GM23248 (cell line): ENCODE data around the gene WNT3A. TPM values are rescaled to one million over a fixed set of nuclear protein-coding genes. Genes with fewer than 3 reads are reported as not detected.

Source experiments
- DNase-seq: peaks from one replicate; pipeline ENCODE4 v3.0.0-alpha.2; 2015
- H2AFZ ChIP-seq: fragments of 200-600 bp; sonication (generic); 2 replicates; pipeline ENCODE4 v1.6.1; 2016; ENCODE audit warnings: antibody characterized with exemption
- H3F3A ChIP-seq: fragments of 200-600 bp; sonication (generic); 2 replicates; pipeline ENCODE4 v1.6.1; 2016; ENCODE audit warnings: mild to moderate bottlenecking, antibody characterized with exemption, mixed run types; ENCODE audit not compliant: insufficient read depth
- H3K27ac ChIP-seq: fragments of 200-600 bp; sonication (generic); 2 replicates; pipeline ENCODE4 v1.5.1; 2016; ENCODE audit warnings: mild to moderate bottlenecking
- H3K27me3 ChIP-seq: fragments of 200-600 bp; sonication (generic); replicated peaks from 2 replicates; pipeline ENCODE4 v1.6.1; 2016; ENCODE audit warnings: mild to moderate bottlenecking; ENCODE audit not compliant: insufficient read depth
- H3K36me3 ChIP-seq: fragments of 200-600 bp; sonication (generic); 2 replicates; pipeline ENCODE4 v1.6.1; 2016; ENCODE audit warnings: low read depth, mild to moderate bottlenecking
- H3K4me1 ChIP-seq: fragments of 200-600 bp; sonication (generic); 2 replicates; pipeline ENCODE4 v1.6.1; 2016; ENCODE audit warnings: mild to moderate bottlenecking; ENCODE audit not compliant: insufficient read depth
- H3K4me2 ChIP-seq: fragments of 200-600 bp; sonication (generic); one replicate; pipeline ENCODE4 v1.6.1; 2016; ENCODE audit warnings: mild to moderate bottlenecking; ENCODE audit not compliant: unreplicated experiment
- H3K4me3 ChIP-seq: fragments of 200-600 bp; sonication (generic); 2 replicates; pipeline ENCODE4 v1.5.1; 2016; ENCODE audit warnings: mild to moderate bottlenecking
- H3K79me2 ChIP-seq: fragments of 200-600 bp; sonication (generic); 2 replicates; pipeline ENCODE4 v1.6.1; 2016; ENCODE audit warnings: mild to moderate bottlenecking; ENCODE audit not compliant: insufficient read depth
- H3K9ac ChIP-seq: fragments of 200-600 bp; sonication (generic); 2 replicates; pipeline ENCODE4 v1.6.1; 2016; ENCODE audit warnings: mild to moderate bottlenecking
- H3K9me2 ChIP-seq: fragments of 200-600 bp; sonication (generic); 2 replicates; pipeline ENCODE4 v1.6.1; 2016; ENCODE audit warnings: mixed run types, mild to moderate bottlenecking, moderate library complexity; ENCODE audit not compliant: insufficient read depth
- H3K9me3 ChIP-seq: fragments of 200-600 bp; sonication (generic); one replicate; pipeline ENCODE4 v1.6.1; 2017; ENCODE audit warnings: low read depth
- H4K20me1 ChIP-seq: fragments of 200-600 bp; sonication (generic); 2 replicates; pipeline ENCODE4 v1.6.0; 2016; ENCODE audit not compliant: insufficient read depth
- EZH2 ChIP-seq: fragments of 200-600 bp; sonication (generic); IDR thresholded peaks from 2 replicates; pipeline ENCODE4 v1.6.1; 2018; ENCODE audit warnings: antibody characterized with exemption, mild to moderate bottlenecking; ENCODE audit not compliant: insufficient read depth, poor library complexity, severe bottlenecking
- EZH2phosphoT487 ChIP-seq: fragments of 200-600 bp; sonication (generic); IDR thresholded peaks from 2 replicates; pipeline ENCODE4 v1.6.1; 2018; ENCODE audit warnings: antibody characterized with exemption, moderate library complexity, mild to moderate bottlenecking, low read depth; ENCODE audit not compliant: insufficient read depth
- WGBS, 2 experiments: methylation state at CpG; one replicate each; pipeline ENCODE4 v1.1.6; 2015 to 2017; ENCODE audit warnings: low lambda C conversion rate in 2 of 2, low coverage in 1 of 2; ENCODE audit errors: missing lambda C conversion rate in 2 of 2; 5-methylcytosine and 5-hydroxymethylcytosine counted together
- in situ Hi-C: fragments of 300-500 bp; cut with MboI; formaldehyde crosslinking; loops from 2 replicates; pipeline ENCODE4 v1.15.0; 2020
- polyA plus RNA-seq: library from polyadenylated mRNA; unstranded; fragments of >200 nt; fragmentation: Nextera tagmentation; extraction: Ambion mirVana; gene quantifications from 2 replicates; pipeline ENCODE4 v1.2.1, GENCODE V29; 2016
- total RNA-seq: library from RNA; depleted of rRNA; stranded (reverse); fragments of >200 nt; shearing (Covaris generic); gene quantifications from 2 replicates; pipeline ENCODE4 v1.2.3, GENCODE V29; 2014

Gene WNT3A
- total and polyA plus RNA-seq, 2 experiments from 2014 or later: not detected

DNA sequence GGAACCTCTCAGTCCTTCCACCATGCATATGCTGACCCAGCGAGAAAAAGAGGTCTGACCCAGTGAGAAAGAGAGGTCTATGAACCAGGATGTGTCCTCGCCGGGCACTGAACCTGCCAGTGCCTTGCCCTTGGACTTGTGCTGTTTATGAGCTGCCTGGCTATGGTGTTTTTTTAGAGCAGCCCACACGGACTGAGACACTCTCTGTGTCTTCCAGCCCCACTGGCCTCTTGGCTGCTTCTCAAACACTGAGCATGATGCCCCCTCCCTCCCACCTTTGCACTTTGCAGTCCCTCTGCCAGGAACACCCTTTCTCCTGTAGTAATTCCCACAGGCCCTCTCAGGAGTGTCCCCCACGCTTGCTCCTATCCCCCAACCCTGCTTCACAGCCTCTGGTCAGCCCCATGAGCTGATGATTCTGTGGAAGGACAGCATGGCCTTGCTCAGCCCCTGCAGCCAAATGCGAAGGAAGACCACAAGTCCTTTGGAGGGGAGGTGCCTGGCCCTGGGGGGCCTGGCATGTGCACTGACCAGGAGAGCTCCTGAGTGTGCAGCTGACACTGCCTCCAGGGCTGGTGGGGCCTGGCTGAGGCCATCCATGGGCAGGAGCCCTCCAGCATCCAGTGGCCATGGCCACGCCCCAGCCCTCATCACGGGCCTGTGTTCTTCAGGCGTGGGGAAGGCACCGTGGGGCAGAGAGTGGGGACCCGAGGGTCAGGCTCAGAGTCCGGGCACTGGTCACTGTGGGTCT lies 23.8 kb downstream of the WNT3A start:
- in situ Hi-C loops: no loop called here
- TF ChIP-seq EZH2phosphoT487: no peak
- 47 to 52% methylated on average over 12 of the region's 12 CpGs for WGBS, 2 experiments

DNA sequence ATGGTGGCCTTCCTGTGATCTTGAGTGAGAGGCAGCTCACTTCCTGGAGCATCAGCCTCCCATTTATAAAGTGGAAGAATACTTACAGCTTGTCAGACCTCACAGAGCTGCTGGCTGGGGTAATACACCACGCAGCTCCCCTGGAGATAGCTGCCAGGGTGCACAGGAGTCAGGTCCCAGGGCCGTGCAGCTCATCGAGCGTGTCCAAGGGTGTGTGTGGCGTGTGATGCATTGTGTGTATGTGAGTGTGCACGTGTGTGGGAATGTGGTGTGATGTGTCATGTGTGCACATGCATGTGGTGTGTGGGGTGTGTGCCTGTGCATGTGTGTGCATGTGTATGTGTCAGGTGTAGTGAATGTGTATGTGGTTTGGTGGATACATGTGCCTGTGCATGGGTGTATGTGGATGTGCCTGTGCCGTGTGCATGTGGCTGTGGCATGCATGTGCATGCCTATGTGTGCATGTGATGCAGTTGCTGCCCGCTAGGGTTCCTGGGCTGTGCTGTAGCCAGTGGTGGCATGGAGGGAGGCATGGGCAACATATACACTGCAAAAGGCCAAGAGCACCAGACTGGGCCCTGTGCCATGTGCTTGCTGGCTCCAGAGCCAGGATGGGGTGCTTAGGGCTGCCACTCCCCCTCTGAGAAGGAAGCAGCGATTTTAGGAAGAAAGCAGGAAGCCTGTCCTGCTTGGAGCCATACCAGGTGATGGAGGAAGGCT lies 24.6 kb downstream of the WNT3A start:
- Histone ChIP-seq H3K4me2 (no peak overlapping the region), H3K9me3 (no peaks in the 10 kb centered on the region), H4K20me1 (no peaks in the 10 kb centered on the region), H3K9ac (no peak overlapping the region), H3K36me3 (no peaks in the 10 kb centered on the region), H3K79me2 (no peaks in the 10 kb centered on the region), H2AFZ (no peak overlapping the region), H3K27me3 (no peaks in the 10 kb centered on the region; the same call in 1 of the 2 replicates), H3K9me2 (no peaks in the 10 kb centered on the region), H3F3A (no peaks in the 10 kb centered on the region), H3K4me1 (no peaks in the 10 kb centered on the region), H3K4me3 (no peak overlapping the region), H3K27ac (no peak overlapping the region)
- in situ Hi-C loops: no loop called here
- 42 to 48% methylated on average over 9 of the region's 9 CpGs for WGBS, 2 experiments
- TF ChIP-seq EZH2 (no peak), EZH2phosphoT487 (no peak)
- no peak for DNase-seq

More for the DNA sequence above, 23.8 kb downstream of the WNT3A start:
- Histone ChIP-seq H3K27me3 (no peaks in the 10 kb centered on the region; the same call in 1 of the 2 replicates), H3K9me2 (no peaks in the 10 kb centered on the region), H3K9me3 (no peaks in the 10 kb centered on the region), H4K20me1 (no peaks in the 10 kb centered on the region), H3K4me3 (no peak overlapping the region), H3F3A (no peaks in the 10 kb centered on the region), H2AFZ (no peak overlapping the region), H3K4me1 (no peaks in the 10 kb centered on the region), H3K79me2 (no peaks in the 10 kb centered on the region), H3K36me3 (no peaks in the 10 kb centered on the region), H3K9ac (no peak overlapping the region), H3K4me2 (no peak overlapping the region), H3K27ac (no peak overlapping the region)
- no peak for DNase-seq

DNA sequence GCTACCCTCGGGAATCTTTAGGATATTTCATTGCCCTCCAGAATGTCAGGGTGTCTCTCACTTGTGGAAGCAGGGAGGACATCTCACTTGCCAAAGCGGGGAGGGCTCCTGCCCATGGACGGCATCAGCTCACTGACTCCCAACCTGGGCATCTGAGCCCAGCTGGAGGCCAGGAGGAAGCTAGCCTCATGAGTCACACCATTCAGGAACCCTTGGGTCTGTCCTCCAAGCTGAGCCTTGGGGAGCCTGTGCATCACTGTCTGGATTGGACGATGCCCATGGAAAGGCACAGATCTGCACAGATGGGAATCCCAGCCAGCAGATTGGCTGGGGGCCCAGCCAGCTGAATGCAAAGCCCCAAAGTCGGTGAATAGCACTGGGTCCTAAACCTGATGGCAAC lies 25.2 kb downstream of the WNT3A start:
- Histone ChIP-seq H4K20me1 (no peaks in the 10 kb centered on the region), H3K4me3 (no peak overlapping the region), H3K9me3 (no peaks in the 10 kb centered on the region), H3K36me3 (no peaks in the 10 kb centered on the region), H3K9me2 (no peaks in the 10 kb centered on the region), H3K4me2 (no peak overlapping the region), H3K9ac (no peak overlapping the region), H3F3A (no peaks in the 10 kb centered on the region), H3K27me3 (no peaks in the 10 kb centered on the region; the same call in 1 of the 2 replicates), H2AFZ (no peak overlapping the region), H3K4me1 (no peaks in the 10 kb centered on the region), H3K79me2 (no peaks in the 10 kb centered on the region), H3K27ac (no peak overlapping the region)
- TF ChIP-seq EZH2phosphoT487: no peak
- TF ChIP-seq EZH2: no peak
- in situ Hi-C loops: no loop called here
- no peak for DNase-seq
- WGBS, 2 experiments: 23 to 25% methylated on average over 5 of the region's 5 CpGs

DNA sequence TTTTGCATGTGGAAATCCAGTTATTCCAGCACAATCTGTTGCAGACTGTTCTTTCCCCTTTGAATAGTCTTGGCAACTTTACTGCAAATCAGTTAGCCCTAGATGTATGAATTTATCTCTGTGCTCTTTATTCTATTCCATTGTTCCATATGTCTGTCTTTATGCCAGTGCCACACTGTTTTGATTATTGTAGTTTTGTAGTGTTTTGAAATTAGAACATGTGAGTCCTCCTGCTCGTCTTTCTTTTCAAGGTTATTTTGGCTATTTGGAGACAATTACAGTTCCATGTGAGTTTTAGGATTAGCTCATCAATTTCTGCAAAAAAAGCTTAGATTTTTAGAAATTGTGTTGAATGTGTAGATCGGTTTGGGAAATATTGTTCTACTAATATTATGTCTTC lies 26.6 kb downstream of the WNT3A start:
- Histone ChIP-seq H3K27me3 (peaks cover 7% of the 10 kb centered on the region; the same call in 1 of the 2 replicates), H3F3A (no peaks in the 10 kb centered on the region), H3K4me1 (no peaks in the 10 kb centered on the region), H3K4me3 (no peak overlapping the region), H3K9me3 (no peaks in the 10 kb centered on the region), H3K9me2 (no peaks in the 10 kb centered on the region), H3K9ac (no peak overlapping the region), H4K20me1 (no peaks in the 10 kb centered on the region), H3K79me2 (no peaks in the 10 kb centered on the region), H3K4me2 (no peak overlapping the region), H3K27ac (no peak overlapping the region), H3K36me3 (no peaks in the 10 kb centered on the region), H2AFZ (no peak overlapping the region)
- no peak for DNase-seq
- 24 to 27% methylated on average over 2 of the region's 2 CpGs for WGBS, 2 experiments
- TF ChIP-seq EZH2 (no peak), EZH2phosphoT487 (no peak)
- in situ Hi-C loops: no loop called here
